GM12801 (cell line): ENCODE results near the gene RBM43.

ENCODE experiments used
- CTCF ChIP-seq: IDR thresholded peaks from one replicate; pipeline ENCODE4 v1.5.1; 2011; ENCODE audit warnings: control low read depth; ENCODE audit not compliant: insufficient read length; ENCODE audit errors: extremely low read depth

The RBM43 gene

GRCh38 chr2:151292546-151292945 is 30.9 kb upstream of the RBM43 start:
- no peak for TF ChIP-seq CTCF

GRCh38 chr2:151292141-151292540 is 30.5 kb upstream of the RBM43 start:
- no peak for TF ChIP-seq CTCF

- TF ChIP-seq CTCF: no peak
Measured at GRCh38 chr2:151291224-151291623, 29.6 kb upstream of the RBM43 start.

- TF ChIP-seq CTCF: no peak
Measured at GRCh38 chr2:151289972-151290866, 28.6 kb upstream of the RBM43 start.

- TF ChIP-seq CTCF: no peak
Measured at GRCh38 chr2:151287513-151288250, 26.0 kb upstream of the RBM43 start.

GRCh38 chr2:151282401-151282800 is 20.7 kb upstream of the RBM43 start:
- TF ChIP-seq CTCF: no peak

GRCh38 chr2:151280271-151280670 is 18.6 kb upstream of the RBM43 start:
- TF ChIP-seq CTCF: no peak
